HG02610 (cell line): Measurements from ENCODE around the gene SLC9A9.

ENCODE experiments used
- ATAC-seq: cut with Tn5 transposase; IDR thresholded peaks from one replicate; pipeline ENCODE4 v1.9.1; 2021; ENCODE audit warnings: mild to moderate bottlenecking, moderate library complexity; ENCODE audit not compliant: unreplicated experiment

The SLC9A9 gene

DNA sequence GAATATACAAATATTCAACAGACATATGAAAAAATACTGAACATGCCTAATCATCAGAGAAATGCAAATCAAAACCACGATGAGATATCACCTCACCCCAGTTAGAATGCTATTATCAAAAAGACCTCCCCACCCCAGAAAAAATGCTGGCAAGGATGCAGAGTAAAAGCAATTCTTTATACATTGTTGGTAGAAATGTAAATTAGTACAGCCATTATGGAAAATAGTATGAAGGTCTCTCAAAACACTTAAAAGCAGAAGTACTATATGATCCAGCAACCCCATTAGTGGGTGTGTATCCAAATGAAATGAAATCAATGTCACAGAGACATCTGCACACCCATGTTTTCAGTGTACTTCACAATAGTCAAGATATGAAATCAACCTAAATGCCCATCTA lies 420.0 kb downstream of the SLC9A9 start:
- ATAC-seq = no peak

- no peak for ATAC-seq
These were observed 420.6 kb downstream of the SLC9A9 start for GRCh38 chr3:143427631-143428030.

DNA sequence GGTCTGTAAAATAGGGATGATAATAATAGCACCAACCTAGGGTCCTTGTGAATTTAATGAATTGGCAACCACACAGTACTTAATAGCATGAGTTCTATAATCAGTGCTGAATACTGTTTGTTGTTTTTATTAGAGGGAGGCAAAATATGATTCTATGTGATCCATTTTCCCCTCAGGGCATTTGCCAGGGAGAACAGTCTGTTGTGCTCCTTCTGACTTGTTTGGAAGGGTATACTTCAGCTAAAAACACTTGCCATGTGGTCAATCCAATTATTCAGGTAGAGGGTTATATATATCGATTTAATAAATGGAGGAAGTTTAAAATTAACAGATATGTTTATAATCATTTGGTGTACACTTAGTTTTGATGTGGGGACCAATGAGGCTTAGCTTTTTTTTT lies 423.4 kb downstream of the SLC9A9 start:
- no peak for ATAC-seq

GRCh38 chr3:143421556-143421955 lies 426.7 kb downstream of the SLC9A9 start:
- ATAC-seq = no peak

DNA sequence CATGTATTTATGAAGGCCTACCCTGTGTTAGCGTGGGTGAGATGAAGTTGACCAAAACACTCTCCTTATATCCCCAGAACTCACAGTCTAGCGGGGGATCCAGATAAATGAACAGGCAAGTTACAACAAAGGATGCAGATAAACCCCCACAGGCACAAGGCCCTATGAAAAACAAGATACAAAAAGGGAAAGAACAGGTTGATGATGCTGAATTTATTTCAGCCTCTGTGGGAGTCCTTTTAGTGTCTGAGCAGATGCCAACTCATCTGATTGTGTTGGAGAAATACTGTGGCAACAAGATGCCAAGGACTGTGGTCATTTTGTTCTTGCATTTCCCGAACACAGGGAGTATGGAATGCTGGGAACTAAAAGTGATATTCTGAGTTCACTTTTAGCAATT lies 428.7 kb downstream of the SLC9A9 start:
- no peak for ATAC-seq

- ATAC-seq = no peak
These were observed 429.9 kb downstream of the SLC9A9 start for GRCh38 chr3:143418391-143418790.

- no peak for ATAC-seq
These were observed 432.0 kb downstream of the SLC9A9 start for GRCh38 chr3:143416229-143416628.

GRCh38 chr3:143414571-143415253 lies 433.6 kb downstream of the SLC9A9 start:
- ATAC-seq = peak; percentile 36

DNA sequence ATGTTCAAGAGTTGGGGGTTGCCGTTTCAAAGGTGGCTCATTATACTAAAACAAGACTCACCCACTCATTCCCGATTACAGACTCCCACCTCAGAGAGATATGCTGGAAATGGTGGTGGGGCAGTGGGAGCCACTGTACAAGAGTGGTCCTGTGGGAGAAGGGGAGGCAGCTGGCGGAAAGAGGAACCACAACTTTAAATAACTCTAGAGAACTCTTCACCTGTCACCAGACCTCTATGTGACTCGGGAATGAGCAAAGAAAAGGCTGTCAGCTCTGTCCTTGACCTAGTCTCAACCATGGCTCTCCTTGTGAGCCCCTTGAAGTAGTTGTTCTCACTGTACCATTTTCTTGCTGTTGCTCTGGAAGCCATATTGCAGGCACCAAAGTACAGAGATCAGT lies 434.9 kb downstream of the SLC9A9 start:
- ATAC-seq = no peak

- no peak for ATAC-seq
These were observed 436.2 kb downstream of the SLC9A9 start for GRCh38 chr3:143412084-143412483.

DNA sequence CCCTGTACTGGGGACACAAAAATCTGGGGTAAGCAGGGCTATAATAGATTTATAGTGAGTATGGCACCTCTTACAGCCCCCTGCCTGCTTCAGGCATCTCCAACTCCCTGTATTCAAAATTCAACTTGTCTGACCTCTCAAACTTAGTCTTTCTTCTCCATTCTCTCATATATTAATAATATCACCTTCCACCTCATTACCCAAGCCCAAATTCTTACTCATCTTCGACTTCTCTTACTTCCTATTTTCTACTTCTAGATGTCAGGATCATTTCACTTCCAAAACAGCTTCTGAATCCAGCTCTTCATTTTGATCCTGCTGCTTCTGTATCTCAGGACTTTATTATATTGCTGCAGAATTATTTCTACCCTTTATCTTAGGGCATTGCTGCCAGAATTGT lies 438.0 kb downstream of the SLC9A9 start:
- ATAC-seq = no peak

- ATAC-seq = no peak
These were observed 439.5 kb downstream of the SLC9A9 start for GRCh38 chr3:143408771-143409170.

GRCh38 chr3:143402602-143403001 lies 445.7 kb downstream of the SLC9A9 start:
- no peak for ATAC-seq

DNA sequence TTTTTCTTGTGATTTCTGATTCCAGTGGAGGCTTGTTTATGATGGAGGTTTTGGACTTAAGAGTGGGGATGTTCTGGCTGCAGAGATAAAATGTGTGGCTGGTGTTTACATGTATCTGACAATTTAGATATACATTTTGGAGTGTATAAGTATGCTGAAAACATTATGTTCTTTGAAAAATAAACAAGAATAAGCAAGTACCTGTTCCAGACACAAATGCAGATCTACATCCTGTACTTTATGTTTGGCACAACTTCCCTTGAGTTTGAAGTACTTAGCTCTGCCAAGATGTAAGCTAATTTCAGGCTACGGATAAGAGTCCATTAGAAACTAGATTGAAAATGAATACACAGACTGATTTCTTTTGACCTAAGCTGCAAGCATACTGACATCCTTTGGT lies 451.5 kb downstream of the SLC9A9 start:
- no peak for ATAC-seq

DNA sequence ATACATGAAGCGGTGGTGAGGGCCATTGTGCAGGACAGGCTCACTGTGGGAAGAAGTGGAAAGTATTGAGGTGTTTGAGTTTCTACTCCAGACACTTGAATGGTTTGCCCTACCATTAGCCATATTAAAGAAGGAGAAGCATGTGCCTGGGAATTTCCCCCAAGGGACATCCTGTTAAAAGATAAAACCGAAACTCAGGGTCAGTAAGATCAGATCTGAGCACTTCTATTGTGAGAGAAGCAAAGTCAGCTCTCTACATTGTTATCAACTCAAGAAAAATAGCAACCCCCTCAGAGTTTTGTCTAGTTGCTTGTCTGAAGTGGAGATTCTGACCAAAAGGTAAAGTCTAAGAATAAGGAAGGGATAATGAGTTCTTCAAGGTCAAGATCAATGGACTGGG lies 458.9 kb downstream of the SLC9A9 start:
- ATAC-seq = no peak

- no peak for ATAC-seq
These were observed 460.8 kb downstream of the SLC9A9 start for GRCh38 chr3:143387425-143387824.

GRCh38 chr3:143384076-143384475 lies 464.2 kb downstream of the SLC9A9 start:
- ATAC-seq = no peak

GRCh38 chr3:143383421-143383820 lies 464.8 kb downstream of the SLC9A9 start:
- no peak for ATAC-seq

GRCh38 chr3:143382816-143383215 lies 465.5 kb downstream of the SLC9A9 start:
- ATAC-seq = no peak

GRCh38 chr3:143380449-143380848 lies 467.8 kb downstream of the SLC9A9 start:
- no peak for ATAC-seq

GRCh38 chr3:143375698-143376097 lies 472.6 kb downstream of the SLC9A9 start:
- no peak for ATAC-seq

- ATAC-seq = no peak
These were observed 481.1 kb downstream of the SLC9A9 start for GRCh38 chr3:143367171-143367570.

GRCh38 chr3:143366672-143367071 lies 481.6 kb downstream of the SLC9A9 start:
- no peak for ATAC-seq
